SK-N-SH treated with all-trans-retinoic acid at 6 μM for 48 hours (cell line): ENCODE results near the gene LOXHD1.

Source experiments
- CREB5 ChIP-seq: fragments of 250-450 bp; sonication (Bioruptor Pico); IDR thresholded peaks from 2 replicates; pipeline ENCODE4 v1.5.1; 2020; ENCODE audit warnings: low read depth, mild to moderate bottlenecking, moderate library complexity
- CSRNP3 ChIP-seq: fragments of 250-450 bp; sonication (Bioruptor Pico); IDR thresholded peaks from 2 replicates; pipeline ENCODE4 v1.5.1; 2021; ENCODE audit warnings: mild to moderate bottlenecking, moderate library complexity
- PATZ1 ChIP-seq: fragments of 250-450 bp; sonication (Bioruptor Pico); IDR thresholded peaks from 2 replicates; pipeline ENCODE4 v1.8.0; 2020; ENCODE audit warnings: mild to moderate bottlenecking, moderate library complexity, borderline replicate concordance
- RARB ChIP-seq: fragments of 250-450 bp; sonication (Bioruptor Pico); IDR thresholded peaks from 2 replicates; pipeline ENCODE4 v1.8.0; 2021; ENCODE audit warnings: mild to moderate bottlenecking, moderate library complexity
- SNAI2 ChIP-seq: fragments of 250-450 bp; sonication (Bioruptor Pico); IDR thresholded peaks from 2 replicates; pipeline ENCODE4 v1.5.0; 2020; ENCODE audit warnings: mild to moderate bottlenecking, moderate library complexity
- TCF4 ChIP-seq: fragments of 250-450 bp; sonication (Bioruptor Pico); IDR thresholded peaks from 2 replicates; pipeline ENCODE4 v1.8.0; 2021; ENCODE audit warnings: mild to moderate bottlenecking, moderate library complexity, borderline replicate concordance
- ZFP30 ChIP-seq: fragments of 450-650 bp; formaldehyde crosslinking; IDR thresholded peaks from 2 replicates; pipeline ENCODE4 v1.5.0; 2022; ENCODE audit warnings: mild to moderate bottlenecking, moderate library complexity
- ZNF8 ChIP-seq: fragments of 450-650 bp; formaldehyde crosslinking; IDR thresholded peaks from 2 replicates; pipeline ENCODE4 v1.5.0; 2020; ENCODE audit warnings: mild to moderate bottlenecking, moderate library complexity

GRCh38 chr18:46571756-46572155, 85.3 kb downstream of the LOXHD1 start:
- TF ChIP-seq RARB (CRISPR knock-in tag) (no peak), SNAI2 (CRISPR knock-in tag) (no peak), ZFP30 (CRISPR knock-in tag) (no peak), CREB5 (no peak), ZNF8 (CRISPR knock-in tag) (no peak), CSRNP3 (CRISPR knock-in tag) (no peak), TCF4 (no peak), PATZ1 (CRISPR knock-in tag) (no peak)
